HepG2 (cell line): ENCODE measurements around the gene PEAK3. TPM values are rescaled to one million over a fixed set of nuclear protein-coding genes. Genes with fewer than 3 reads are reported as not detected.

Source experiments
- BHLHE40 ChIP-seq: IDR thresholded peaks from 2 replicates; pipeline ENCODE4 v1.6.1; 2011; ENCODE audit warnings: low read length, improper control_type of control experiment
- CBX2 ChIP-seq, 2 experiments: fragments of 200-600 bp in 1 of 2; sonication (generic); formaldehyde crosslinking in 1 of 2; IDR thresholded peaks; 2 replicates each; pipeline versions ENCODE4 v1.7.0 to v1.8.1; 2018 to 2022; ENCODE audit warnings: low read depth in 2 of 2, low read length in 1 of 2, mild to moderate bottlenecking in 1 of 2, missing genetic modification reagents in 1 of 2
- CCDC6 ChIP-seq: sonication (generic); formaldehyde crosslinking; IDR thresholded peaks from 2 replicates; pipeline ENCODE4 v1.8.1; 2022; ENCODE audit warnings: mild to moderate bottlenecking, missing genetic modification reagents, moderate library complexity
- DRAP1 ChIP-seq: IDR thresholded peaks from 2 replicates; pipeline ENCODE4 v1.6.1; 2016; ENCODE audit warnings: missing genetic modification reagents, missing compliant biosample characterization
- HNF4A ChIP-seq: sonication (generic); formaldehyde crosslinking; IDR thresholded peaks from 2 replicates; pipeline ENCODE4 v1.4.0; 2020; ENCODE audit warnings: missing genetic modification reagents
- JARID2 ChIP-seq: sonication (generic); formaldehyde crosslinking; IDR thresholded peaks from 2 replicates; pipeline ENCODE4 v1.8.1; 2023; ENCODE audit warnings: missing genetic modification reagents, inconsistent platforms; ENCODE audit not compliant: insufficient replicate concordance
- KDM1A ChIP-seq: IDR thresholded peaks from 2 replicates; pipeline ENCODE4 v1.6.1; 2016; ENCODE audit warnings: missing compliant biosample characterization
- MEIS1 ChIP-seq: sonication (generic); formaldehyde crosslinking; IDR thresholded peaks from 2 replicates; pipeline ENCODE4 v1.9.0; 2021; ENCODE audit warnings: mild to moderate bottlenecking, missing genetic modification reagents, moderate library complexity, borderline replicate concordance
- PHF21A ChIP-seq: sonication (generic); formaldehyde crosslinking; IDR thresholded peaks from 2 replicates; pipeline ENCODE4 v1.5.0; 2020; ENCODE audit warnings: mild to moderate bottlenecking, missing genetic modification reagents
- RAD21 ChIP-seq: fragments of 450-650 bp; formaldehyde crosslinking; IDR thresholded peaks from 2 replicates; pipeline ENCODE4 v1.5.0; 2020; ENCODE audit warnings: mild to moderate bottlenecking
- REPIN1 ChIP-seq: sonication (generic); formaldehyde crosslinking; IDR thresholded peaks from 2 replicates; pipeline ENCODE4 v1.8.0; 2022; ENCODE audit warnings: missing genetic modification reagents, low read depth, mild to moderate bottlenecking, borderline replicate concordance
- REXO4 ChIP-seq: sonication (generic); formaldehyde crosslinking; IDR thresholded peaks from 2 replicates; pipeline ENCODE4 v1.8.0; 2022; ENCODE audit warnings: missing genetic modification reagents, mild to moderate bottlenecking, borderline replicate concordance
- SATB2 ChIP-seq: sonication (generic); formaldehyde crosslinking; IDR thresholded peaks from 2 replicates; pipeline ENCODE4 v1.5.0; 2020; ENCODE audit warnings: missing genetic modification reagents
- SIX1 ChIP-seq: sonication (generic); formaldehyde crosslinking; IDR thresholded peaks from 2 replicates; pipeline ENCODE4 v1.4.0; 2020; ENCODE audit warnings: missing genetic modification reagents, borderline replicate concordance
- SMARCC2 ChIP-seq: fragments of 450-650 bp; IDR thresholded peaks from 2 replicates; pipeline ENCODE4 v1.6.1; 2017; ENCODE audit warnings: antibody characterized with exemption, mild to moderate bottlenecking
- SP2 ChIP-seq: sonication (generic); formaldehyde crosslinking; IDR thresholded peaks from 2 replicates; pipeline ENCODE4 v1.5.1; 2020; ENCODE audit warnings: mild to moderate bottlenecking, missing genetic modification reagents
- ZBTB42 ChIP-seq: sonication (generic); formaldehyde crosslinking; IDR thresholded peaks from 2 replicates; pipeline ENCODE4 v1.5.0; 2020; ENCODE audit warnings: mild to moderate bottlenecking, missing genetic modification reagents
- ZFP36L1 ChIP-seq: sonication (generic); formaldehyde crosslinking; IDR thresholded peaks from 2 replicates; pipeline ENCODE4 v1.8.0; 2022; ENCODE audit warnings: mild to moderate bottlenecking, missing genetic modification reagents, moderate library complexity
- ZFX ChIP-seq: sonication (generic); formaldehyde crosslinking; IDR thresholded peaks from 2 replicates; pipeline ENCODE4 v1.4.0; 2020; ENCODE audit warnings: mild to moderate bottlenecking, low read depth, missing genetic modification reagents, moderate library complexity
- ZMYM4 ChIP-seq: sonication (generic); formaldehyde crosslinking; IDR thresholded peaks from 2 replicates; pipeline ENCODE4 v1.8.1; 2023; ENCODE audit warnings: mild to moderate bottlenecking, missing genetic modification reagents
- ZNF235 ChIP-seq: sonication (generic); formaldehyde crosslinking; IDR thresholded peaks from 2 replicates; pipeline ENCODE4 v1.8.1; 2023; ENCODE audit warnings: mild to moderate bottlenecking, missing genetic modification reagents, borderline replicate concordance
- ZNF484 ChIP-seq: sonication (generic); formaldehyde crosslinking; IDR thresholded peaks from 2 replicates; pipeline ENCODE4 v1.5.1; 2020; ENCODE audit warnings: mild to moderate bottlenecking, low read depth, missing genetic modification reagents, borderline replicate concordance
- ZNF574 ChIP-seq: sonication (generic); formaldehyde crosslinking; IDR thresholded peaks from 2 replicates; pipeline ENCODE4 v1.4.0; 2020; ENCODE audit warnings: missing genetic modification reagents
- ZNF597 ChIP-seq: sonication (generic); formaldehyde crosslinking; IDR thresholded peaks from 2 replicates; pipeline ENCODE4 v1.5.0; 2020; ENCODE audit warnings: missing genetic modification reagents
- ZZZ3 ChIP-seq: sonication (generic); formaldehyde crosslinking; IDR thresholded peaks from 2 replicates; pipeline ENCODE4 v1.4.0; 2020; ENCODE audit warnings: missing genetic modification reagents, mild to moderate bottlenecking, borderline replicate concordance
- polyA plus RNA-seq, 8 experiments: library from polyadenylated mRNA; depleted of rRNA in 3 of 8; stranded (reverse) in 7 of 8; unstranded in 1 of 8; fragments of >200 nt; fragmentation: Illumina TruSeq in 4 of 8; extraction: Trizol in 4 of 8; gene quantifications; 2 replicates each; pipeline versions ENCODE4 v1.2.1 to v1.2.3, GENCODE V29; 2011 to 2016; ENCODE audit warnings: low read depth in 4 of 8, missing spikeins in 1 of 8, mixed read lengths in 1 of 8; ENCODE audit not compliant: insufficient read depth in 1 of 8
- total RNA-seq, 5 experiments: library from RNA; depleted of rRNA; stranded (reverse); fragments of >200 nt; fragmentation: Illumina TruSeq; extraction: Trizol; gene quantifications; 2 replicates each; pipeline ENCODE4 v1.2.3, GENCODE V29; 2016; ENCODE audit warnings: low read depth in 1 of 5

The PEAK3 gene
- total and polyA plus RNA-seq, 2 of the 13 experiments (the other 11 are each of a cell fraction or from before 2014, with no cell fraction given): not detected

GRCh38 chr19:2269244-2270156, 12.5 kb downstream of the PEAK3 start (continued):
- TF ChIP-seq ZFX (CRISPR knock-in tag) (no peak), RAD21 (CRISPR knock-in tag) (peak; percentile 68; the same call in 1 of the 2 replicates), MEIS1 (CRISPR knock-in tag) (0 out of 2 replicates have a peak, but pooled peaks have one; percentile 31), ZFP36L1 (CRISPR knock-in tag) (peak; percentile 86; the same call in 1 of the 2 replicates), SATB2 (peak; percentile 50; the same call in 1 of the 2 replicates), ZMYM4 (peak; percentile 69; the same call in 1 of the 2 replicates), CCDC6 (CRISPR knock-in tag) (peak; percentile 85), JARID2 (CRISPR knock-in tag) (no peak), CBX2 (IDR thresholded peaks at IDR 0.05; ENCODE audit: low read depth, low read length) (no peak), CBX2 (CRISPR knock-in tag; IDR thresholded peaks at IDR 0.05; ENCODE audit: low read depth) (no peak), ZNF484 (CRISPR knock-in tag) (no peak; the same call in 1 of the 2 replicates), BHLHE40 (peak; percentile 77), HNF4A (CRISPR knock-in tag) (no peak), KDM1A (no peak), REPIN1 (CRISPR knock-in tag) (peak; percentile 58; the same call in 1 of the 2 replicates), REXO4 (CRISPR knock-in tag) (no peak), SMARCC2 (no peak), DRAP1 (peak; percentile 99), ZNF597 (CRISPR knock-in tag) (no peak), SP2 (CRISPR knock-in tag) (peak; percentile 89), SIX1 (CRISPR knock-in tag) (peak; percentile 42; the same call in 1 of the 2 replicates), ZNF574 (CRISPR knock-in tag) (peak; percentile 74), ZNF235 (CRISPR knock-in tag) (peak; percentile 72; the same call in 1 of the 2 replicates), ZZZ3 (CRISPR knock-in tag) (no peak), PHF21A (CRISPR knock-in tag) (no peak), ZBTB42 (CRISPR knock-in tag) (no peak)
